ENCODE measurements around the gene CCDC182.

The CCDC182 gene

GRCh38 chr17:57727630-57728175, 17.4 kb downstream of the CCDC182 start:
- H3K4me1 ChIP-seq (ENCODE audit: insufficient read depth, poor library complexity, severe bottlenecking): no peaks in the 10 kb centered on the region
- no peak overlapping the region for H3K4me3 ChIP-seq (ENCODE audit: severe bottlenecking)
- peaks cover under 1% of the 10 kb centered on the region for H3K27me3 ChIP-seq (ENCODE audit: insufficient read depth, poor library complexity, severe bottlenecking)
- TF ChIP-seq CTCF (IDR thresholded peaks at IDR 0.05; ENCODE audit: poor library complexity, severe bottlenecking): no peak
- no peak for DNase-seq (ENCODE audit: low spot score)
- H3K9me3 ChIP-seq (ENCODE audit: severe bottlenecking): no peaks in the 10 kb centered on the region
- ATAC-seq (ENCODE audit: low read depth): no peak
- no peak overlapping the region for H3K27ac ChIP-seq (ENCODE audit: poor library complexity, severe bottlenecking)
- H3K36me3 ChIP-seq (ENCODE audit: low read depth): no peaks in the 10 kb centered on the region

GRCh38 chr17:57726838-57727237, 18.3 kb downstream of the CCDC182 start:
- TF ChIP-seq CTCF (IDR thresholded peaks at IDR 0.05; ENCODE audit: poor library complexity, severe bottlenecking): no peak
- ATAC-seq (ENCODE audit: low read depth): no peak
- no peaks in the 10 kb centered on the region for H3K36me3 ChIP-seq (ENCODE audit: low read depth)
- H3K4me1 ChIP-seq (ENCODE audit: insufficient read depth, poor library complexity, severe bottlenecking): no peaks in the 10 kb centered on the region
- H3K9me3 ChIP-seq (ENCODE audit: severe bottlenecking): no peaks in the 10 kb centered on the region
- no peak overlapping the region for H3K27ac ChIP-seq (ENCODE audit: poor library complexity, severe bottlenecking)
- no peaks in the 10 kb centered on the region for H3K27me3 ChIP-seq (ENCODE audit: insufficient read depth, poor library complexity, severe bottlenecking)
- DNase-seq (ENCODE audit: low spot score): no peak
- H3K4me3 ChIP-seq (ENCODE audit: severe bottlenecking): no peak overlapping the region

GRCh38 chr17:57726213-57726790, 18.8 kb downstream of the CCDC182 start:
- Histone ChIP-seq H3K36me3 (ENCODE audit: low read depth) (no peaks in the 10 kb centered on the region), H3K4me3 (ENCODE audit: severe bottlenecking) (no peak overlapping the region), H3K4me1 (ENCODE audit: insufficient read depth, poor library complexity, severe bottlenecking) (no peaks in the 10 kb centered on the region), H3K27ac (ENCODE audit: poor library complexity, severe bottlenecking) (no peak overlapping the region), H3K27me3 (ENCODE audit: insufficient read depth, poor library complexity, severe bottlenecking) (no peaks in the 10 kb centered on the region), H3K9me3 (ENCODE audit: severe bottlenecking) (no peaks in the 10 kb centered on the region)
- TF ChIP-seq CTCF (IDR thresholded peaks at IDR 0.05; ENCODE audit: poor library complexity, severe bottlenecking): no peak
- DNase-seq (ENCODE audit: low spot score) (no peak), ATAC-seq (ENCODE audit: low read depth) (no peak)

- Histone ChIP-seq H3K4me1 (ENCODE audit: insufficient read depth, poor library complexity, severe bottlenecking) (no peaks in the 10 kb centered on the region), H3K9me3 (ENCODE audit: severe bottlenecking) (no peaks in the 10 kb centered on the region), H3K36me3 (ENCODE audit: low read depth) (no peaks in the 10 kb centered on the region), H3K27me3 (ENCODE audit: insufficient read depth, poor library complexity, severe bottlenecking) (no peaks in the 10 kb centered on the region), H3K4me3 (ENCODE audit: severe bottlenecking) (no peak overlapping the region), H3K27ac (ENCODE audit: poor library complexity, severe bottlenecking) (no peak overlapping the region)
- ATAC-seq (ENCODE audit: low read depth): no peak
- no peak for TF ChIP-seq CTCF (IDR thresholded peaks at IDR 0.05; ENCODE audit: poor library complexity, severe bottlenecking)
- DNase-seq (ENCODE audit: low spot score): no peak
Measured at GRCh38 chr17:57724729-57725125, 20.4 kb downstream of the CCDC182 start.

GRCh38 chr17:57724026-57724728, 20.9 kb downstream of the CCDC182 start:
- no peaks in the 10 kb centered on the region for H3K36me3 ChIP-seq (ENCODE audit: low read depth)
- no peaks in the 10 kb centered on the region for H3K9me3 ChIP-seq (ENCODE audit: severe bottlenecking)
- no peaks in the 10 kb centered on the region for H3K4me1 ChIP-seq (ENCODE audit: insufficient read depth, poor library complexity, severe bottlenecking)
- no peak overlapping the region for H3K27ac ChIP-seq (ENCODE audit: poor library complexity, severe bottlenecking)
- no peak for ATAC-seq (ENCODE audit: low read depth)
- no peak for TF ChIP-seq CTCF (IDR thresholded peaks at IDR 0.05; ENCODE audit: poor library complexity, severe bottlenecking)
- no peaks in the 10 kb centered on the region for H3K27me3 ChIP-seq (ENCODE audit: insufficient read depth, poor library complexity, severe bottlenecking)
- no peak for DNase-seq (ENCODE audit: low spot score)
- H3K4me3 ChIP-seq (ENCODE audit: severe bottlenecking): no peak overlapping the region

Data from RWPE2 (cell line).